VCaP (cell line): ENCODE measurements around the gene ZNF362.

Source experiments
- H3K27ac ChIP-seq: fragments of 450-650 bp; 2 replicates; pipeline ENCODE4 v1.5.1; 2017
- CTCF ChIP-seq: fragments of 450-650 bp; conservative IDR thresholded peaks from 2 replicates; pipeline ENCODE4 v1.5.1; 2017; ENCODE audit warnings: mild to moderate bottlenecking, moderate library complexity

The ZNF362 gene

GRCh38 chr1:33336580-33336979, 80.3 kb downstream of the ZNF362 start:
- no peak for TF ChIP-seq CTCF
- H3K27ac ChIP-seq, result no peak overlapping the region

DNA sequence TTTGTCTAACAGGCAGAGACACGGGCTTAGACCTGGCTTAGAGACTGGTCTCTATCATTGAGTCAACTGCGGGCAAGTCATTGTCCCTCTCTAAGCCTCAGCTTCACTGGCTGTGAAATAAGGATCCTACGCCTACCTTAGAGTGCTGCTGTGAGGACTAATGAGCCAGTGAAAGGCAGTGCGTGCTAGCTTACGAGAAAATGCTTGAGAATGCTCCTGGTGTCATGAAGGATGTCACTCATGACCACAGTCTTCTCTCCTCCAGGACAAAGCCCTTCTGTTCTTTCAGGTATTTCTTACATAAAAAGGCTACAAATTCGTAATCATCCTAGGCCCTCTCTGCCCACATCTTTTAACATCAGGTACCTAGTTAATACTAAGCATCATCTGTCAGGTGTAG, 81.1 kb downstream of the ZNF362 start:
- no peak for TF ChIP-seq CTCF
- H3K27ac ChIP-seq, result no peak overlapping the region

- no peak overlapping the region for H3K27ac ChIP-seq
- TF ChIP-seq CTCF, result no peak
Measured at GRCh38 chr1:33338048-33338439, 81.8 kb downstream of the ZNF362 start.

DNA sequence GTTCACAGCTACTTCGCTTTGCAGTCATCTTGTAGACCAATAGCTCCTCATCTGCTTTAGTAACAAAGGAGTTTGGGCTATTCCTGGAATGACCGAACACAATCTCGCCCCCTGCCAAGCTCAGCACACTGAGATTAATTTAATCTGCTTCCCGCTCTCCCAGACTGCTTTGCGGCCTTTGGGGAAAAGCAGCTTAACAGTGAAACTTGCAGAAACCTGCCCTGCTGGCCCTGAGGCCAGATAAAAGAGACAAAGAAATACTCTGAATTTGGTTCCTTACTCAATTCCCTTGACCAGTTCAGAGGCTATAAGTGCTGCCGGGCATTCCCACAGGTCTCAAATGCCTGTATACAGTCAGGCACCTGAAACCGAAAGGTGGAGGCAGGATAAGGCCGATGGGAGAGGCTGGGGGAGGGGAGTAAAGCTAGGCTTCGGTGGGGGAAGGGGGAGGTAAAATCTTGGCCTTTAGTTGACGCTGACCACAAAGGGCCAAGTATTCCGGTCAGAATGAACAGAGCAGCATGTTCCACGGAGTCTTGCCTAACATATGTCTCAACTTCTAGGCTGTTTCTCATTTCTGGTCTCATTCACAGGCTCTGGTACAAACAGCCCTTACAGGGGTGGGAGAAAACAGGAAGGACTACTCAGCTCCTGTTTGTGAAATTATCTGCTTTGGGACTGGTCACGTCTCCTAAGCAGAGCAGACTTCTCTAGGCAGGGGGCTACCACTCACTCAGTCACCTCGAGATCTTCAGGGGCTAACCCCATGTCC, 82.3 kb downstream of the ZNF362 start:
- no peak for TF ChIP-seq CTCF
- peak overlapping the region; percentile 16; the same call in 1 of the 2 replicates for H3K27ac ChIP-seq

DNA sequence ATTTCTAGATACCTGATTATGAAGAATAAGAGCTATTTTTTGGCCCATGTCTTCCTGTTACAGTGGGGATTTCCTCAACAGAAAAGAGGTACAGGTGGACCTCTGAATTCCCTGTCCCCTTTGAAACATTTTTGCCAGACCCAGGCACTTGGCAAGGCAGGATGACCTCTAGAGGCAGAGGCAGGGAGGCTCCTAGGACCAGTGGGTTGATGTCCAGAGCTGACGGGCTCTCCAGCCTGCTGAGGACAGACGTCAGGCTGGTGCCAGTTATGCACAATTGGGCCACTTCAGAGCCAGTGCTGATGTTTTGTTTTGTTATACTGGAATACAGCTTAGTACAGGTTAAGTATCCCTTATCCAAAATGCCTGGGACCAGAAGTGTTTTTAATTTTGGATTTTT, 83.1 kb downstream of the ZNF362 start:
- TF ChIP-seq CTCF, result 0 out of 2 replicates have a peak, but pooled peaks have one; percentile 10
- peak overlapping the region; percentile 94; the same call in 1 of the 2 replicates for H3K27ac ChIP-seq

DNA sequence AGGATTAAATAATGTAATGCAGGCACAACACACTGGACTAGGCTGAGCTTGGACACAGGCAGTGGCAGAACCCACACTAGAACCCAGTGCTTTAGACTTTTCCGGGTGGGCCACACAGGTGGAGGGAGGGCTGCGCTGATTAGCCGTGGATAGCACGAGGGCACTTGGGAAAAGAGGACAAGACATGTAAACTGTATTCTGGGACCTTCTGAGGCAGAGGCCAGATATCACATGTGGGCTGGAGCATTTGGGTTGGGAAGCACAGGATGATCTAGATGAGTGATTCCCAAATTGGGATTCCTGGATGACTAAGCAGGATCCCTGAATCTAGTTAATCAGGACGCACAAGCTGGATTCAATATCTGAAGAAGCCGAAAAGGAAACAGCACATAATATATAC, 84.9 kb downstream of the ZNF362 start:
- H3K27ac ChIP-seq, result peak overlapping the region; percentile 94
- TF ChIP-seq CTCF, result no peak

DNA sequence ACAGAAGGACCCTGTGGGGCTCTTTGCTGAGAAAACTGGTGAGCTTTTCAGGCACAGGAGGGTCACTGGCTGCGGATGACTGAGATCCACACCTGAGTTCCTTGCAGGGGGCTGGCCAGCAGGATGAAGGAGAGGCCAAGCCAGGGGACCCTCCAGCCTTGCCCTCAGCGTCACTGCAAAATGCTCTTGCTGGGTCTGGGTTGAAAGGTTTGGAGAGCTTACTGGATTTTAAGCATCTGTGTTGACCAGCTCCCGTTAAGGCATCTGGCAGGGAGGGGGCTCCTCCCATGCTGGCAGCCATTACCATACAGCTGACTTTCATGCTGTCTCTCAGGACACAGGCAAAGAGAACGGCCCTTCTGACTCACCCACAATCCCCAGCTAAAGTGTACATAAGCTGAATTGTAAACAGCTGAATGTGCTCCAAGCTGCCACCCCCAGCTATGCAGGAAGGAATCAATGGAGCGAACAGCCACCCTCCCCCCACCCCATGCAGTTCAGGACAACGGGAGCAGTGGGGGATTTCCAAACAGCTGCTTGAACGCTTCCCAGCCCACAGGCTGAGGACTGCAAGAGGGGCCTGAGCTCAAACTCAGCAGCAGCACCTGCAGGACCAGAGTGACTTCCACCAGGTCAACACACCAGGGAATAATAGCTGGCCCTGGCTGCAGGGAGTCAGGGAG, 85.9 kb downstream of the ZNF362 start:
- no peak for TF ChIP-seq CTCF
- peak overlapping the region; percentile 94 for H3K27ac ChIP-seq
